ENCODE results near the gene SLC6A1.

Gene SLC6A1

DNA sequence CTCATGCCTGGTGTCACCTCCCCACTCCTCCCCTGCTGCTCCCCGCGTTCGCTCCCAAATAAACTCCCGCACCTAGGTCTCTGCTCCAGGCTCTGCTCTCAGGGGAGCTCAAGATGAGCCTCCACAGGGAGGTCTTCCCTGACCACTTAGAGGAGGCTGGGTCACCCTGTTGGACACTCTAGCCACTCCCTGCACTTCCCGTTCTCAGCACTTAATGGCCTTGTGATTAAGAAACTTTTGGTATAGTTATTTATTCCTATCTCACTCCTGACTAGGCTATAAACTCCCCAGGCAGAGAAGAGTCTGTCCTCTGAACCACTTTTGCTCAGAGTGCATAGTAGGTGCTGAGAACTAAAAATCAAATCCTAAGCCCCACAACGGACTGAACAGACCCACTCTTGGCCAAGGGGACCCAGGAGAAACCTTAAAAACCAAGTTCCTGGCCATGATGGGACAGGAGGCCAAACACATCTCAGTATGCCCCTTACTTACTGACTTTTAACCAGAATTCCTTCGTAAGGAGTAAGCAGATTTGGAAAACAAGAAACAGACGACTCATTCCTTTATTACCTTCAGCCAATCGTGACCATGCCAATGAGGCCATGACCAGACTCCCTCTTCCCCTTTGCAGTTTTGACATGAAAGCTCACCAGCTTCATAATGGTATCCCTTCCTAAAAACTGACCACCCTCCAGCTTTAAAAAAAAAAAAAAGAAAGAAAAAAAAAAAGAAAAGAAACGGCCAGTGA, 92.7 kb downstream of the SLC6A1 start:
- TF ChIP-seq, protein P1, sequence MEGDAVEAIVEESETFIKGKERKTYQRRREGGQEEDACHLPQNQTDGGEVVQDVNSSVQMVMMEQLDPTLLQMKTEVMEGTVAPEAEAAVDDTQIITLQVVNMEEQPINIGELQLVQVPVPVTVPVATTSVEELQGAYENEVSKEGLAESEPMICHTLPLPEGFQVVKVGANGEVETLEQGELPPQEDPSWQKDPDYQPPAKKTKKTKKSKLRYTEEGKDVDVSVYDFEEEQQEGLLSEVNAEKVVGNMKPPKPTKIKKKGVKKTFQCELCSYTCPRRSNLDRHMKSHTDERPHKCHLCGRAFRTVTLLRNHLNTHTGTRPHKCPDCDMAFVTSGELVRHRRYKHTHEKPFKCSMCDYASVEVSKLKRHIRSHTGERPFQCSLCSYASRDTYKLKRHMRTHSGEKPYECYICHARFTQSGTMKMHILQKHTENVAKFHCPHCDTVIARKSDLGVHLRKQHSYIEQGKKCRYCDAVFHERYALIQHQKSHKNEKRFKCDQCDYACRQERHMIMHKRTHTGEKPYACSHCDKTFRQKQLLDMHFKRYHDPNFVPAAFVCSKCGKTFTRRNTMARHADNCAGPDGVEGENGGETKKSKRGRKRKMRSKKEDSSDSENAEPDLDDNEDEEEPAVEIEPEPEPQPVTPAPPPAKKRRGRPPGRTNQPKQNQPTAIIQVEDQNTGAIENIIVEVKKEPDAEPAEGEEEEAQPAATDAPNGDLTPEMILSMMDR (IDR thresholded peaks at IDR 0.05; ENCODE audit: control insufficient read depth, extremely low read depth, insufficient read depth) = no peak
- H3K4me3 ChIP-seq (ENCODE audit: low read depth, low read length) = no peak overlapping the region
- DNase-seq (ENCODE audit: low read depth) = no peak

DNA sequence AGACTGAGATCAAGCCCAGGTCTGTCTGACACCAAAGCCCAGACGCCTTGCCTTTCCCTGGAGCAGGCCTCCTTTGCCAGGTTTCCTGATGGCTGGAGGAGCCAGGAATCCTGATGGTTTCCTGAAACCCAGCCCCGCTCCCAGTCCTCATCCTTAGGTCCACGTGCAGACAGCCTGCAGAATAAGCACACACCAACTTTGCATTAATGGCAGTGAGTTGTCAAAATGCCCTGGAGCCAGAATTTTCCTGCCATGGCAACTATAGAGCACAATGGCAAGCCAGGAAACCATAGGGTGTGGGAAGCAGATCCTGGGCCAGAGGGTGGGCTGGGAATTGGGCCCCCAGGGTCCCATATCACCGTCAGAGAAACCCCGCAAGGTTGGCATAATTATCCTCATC, 94.3 kb downstream of the SLC6A1 start:
- H3K4me3 ChIP-seq (ENCODE audit: low read depth, low read length) = no peak overlapping the region
- TF ChIP-seq, protein P1 (IDR thresholded peaks at IDR 0.05; ENCODE audit: control insufficient read depth, extremely low read depth, insufficient read depth) = no peak
- no peak for DNase-seq (ENCODE audit: low read depth)

DNA sequence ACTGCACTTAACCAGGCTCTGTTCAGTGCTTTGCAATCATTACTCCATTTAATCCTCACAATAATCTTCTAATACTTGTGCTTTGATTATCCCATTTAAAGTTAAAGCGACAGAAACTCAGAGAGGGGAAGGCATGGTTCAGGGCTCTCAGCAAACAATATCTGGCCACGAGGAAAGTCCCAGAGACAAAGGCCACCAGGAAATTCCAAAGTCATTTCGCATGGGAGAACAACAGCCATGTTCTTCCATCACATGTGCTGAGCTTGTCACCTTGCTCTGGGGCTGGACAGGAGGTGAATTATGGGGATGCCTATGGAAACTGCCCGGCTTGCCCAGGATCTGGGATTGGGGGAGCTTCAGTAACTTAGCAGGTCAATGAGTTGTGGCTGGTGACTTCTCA, 95.5 kb downstream of the SLC6A1 start:
- H3K4me3 ChIP-seq (ENCODE audit: low read depth, low read length) = no peak overlapping the region
- no peak for DNase-seq (ENCODE audit: low read depth)
- TF ChIP-seq, protein P1 (IDR thresholded peaks at IDR 0.05; ENCODE audit: control insufficient read depth, extremely low read depth, insufficient read depth) = no peak

DNA sequence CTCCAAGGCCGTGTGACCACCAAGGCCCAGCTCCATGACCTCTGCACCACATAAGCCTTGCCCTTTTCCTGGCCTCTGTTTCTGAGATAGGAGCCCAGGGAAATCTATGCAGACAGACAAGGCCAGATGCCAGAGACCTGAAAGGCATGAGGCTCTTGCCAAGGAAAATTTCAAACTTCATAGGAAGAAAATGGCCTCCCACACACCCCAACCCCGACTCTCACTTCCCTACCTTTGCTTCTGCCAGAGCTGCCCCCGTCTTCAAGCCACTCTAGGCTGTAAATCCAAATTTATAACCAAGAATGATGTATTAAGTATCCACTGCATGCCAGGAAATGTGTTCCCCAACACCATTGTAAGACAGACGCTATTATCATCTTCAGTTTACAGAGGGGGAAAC, 96.3 kb downstream of the SLC6A1 start:
- DNase-seq (ENCODE audit: low read depth) = no peak
- H3K4me3 ChIP-seq (ENCODE audit: low read depth, low read length) = no peak overlapping the region
- TF ChIP-seq, protein P1 (IDR thresholded peaks at IDR 0.05; ENCODE audit: control insufficient read depth, extremely low read depth, insufficient read depth) = no peak
